ENCODE data around the gene RTTN.
"Not testable (repeated sequence)": the region's sequence is repeated elsewhere in the genome, so short reads cannot be mapped to it uniquely, and the experiment has no call there.

DNA sequence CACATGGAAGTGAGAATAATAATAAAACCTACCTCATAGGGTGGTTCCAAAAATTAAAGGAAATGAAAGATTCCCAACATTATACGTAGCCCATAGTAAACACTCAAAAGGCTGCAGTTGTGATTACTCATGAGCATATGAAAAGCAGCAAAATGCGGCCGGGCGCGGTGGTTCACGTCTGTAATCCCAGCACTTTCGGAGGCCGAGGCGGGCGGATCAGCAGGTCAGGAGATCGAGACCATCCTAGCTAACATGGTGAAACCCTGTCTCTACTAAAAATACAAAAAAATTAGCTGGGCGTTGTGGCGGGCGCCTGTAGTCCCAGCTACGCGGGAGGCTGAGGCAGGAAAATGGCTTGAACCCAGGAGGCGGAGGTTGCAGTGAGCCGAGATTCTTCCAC is 44.4 kb upstream of the RTTN start:
- TF ChIP-seq EZH2 (IDR thresholded peaks at IDR 0.05; ENCODE audit: low read depth, unreplicated experiment), result not testable (repeated sequence)
- TF ChIP-seq, protein P1, sequence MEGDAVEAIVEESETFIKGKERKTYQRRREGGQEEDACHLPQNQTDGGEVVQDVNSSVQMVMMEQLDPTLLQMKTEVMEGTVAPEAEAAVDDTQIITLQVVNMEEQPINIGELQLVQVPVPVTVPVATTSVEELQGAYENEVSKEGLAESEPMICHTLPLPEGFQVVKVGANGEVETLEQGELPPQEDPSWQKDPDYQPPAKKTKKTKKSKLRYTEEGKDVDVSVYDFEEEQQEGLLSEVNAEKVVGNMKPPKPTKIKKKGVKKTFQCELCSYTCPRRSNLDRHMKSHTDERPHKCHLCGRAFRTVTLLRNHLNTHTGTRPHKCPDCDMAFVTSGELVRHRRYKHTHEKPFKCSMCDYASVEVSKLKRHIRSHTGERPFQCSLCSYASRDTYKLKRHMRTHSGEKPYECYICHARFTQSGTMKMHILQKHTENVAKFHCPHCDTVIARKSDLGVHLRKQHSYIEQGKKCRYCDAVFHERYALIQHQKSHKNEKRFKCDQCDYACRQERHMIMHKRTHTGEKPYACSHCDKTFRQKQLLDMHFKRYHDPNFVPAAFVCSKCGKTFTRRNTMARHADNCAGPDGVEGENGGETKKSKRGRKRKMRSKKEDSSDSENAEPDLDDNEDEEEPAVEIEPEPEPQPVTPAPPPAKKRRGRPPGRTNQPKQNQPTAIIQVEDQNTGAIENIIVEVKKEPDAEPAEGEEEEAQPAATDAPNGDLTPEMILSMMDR (conservative IDR thresholded peaks at IDR 0.05; ENCODE audit: low read depth in 2 of 2), result not testable (repeated sequence)

Data from GM23338 (cell line).